Suprapubic skin (tissue), 4 donors: ENCODE measurements around the gene EIF4G3. TPM values are rescaled to one million over a fixed set of nuclear protein-coding genes. Genes with fewer than 3 reads are reported as not detected.

Source experiments
- DNase-seq, 2 donors: peaks; one replicate each; pipeline ENCODE4 v3.0.0-alpha.2; 2019; ENCODE audit warnings: low spot score in 2 of 2
- H3K27ac ChIP-seq: fragments of 200-600 bp; sonication (generic); one replicate; pipeline ENCODE4 v1.5.1; 2019
- H3K27me3 ChIP-seq: fragments of 200-600 bp; sonication (generic); one replicate; pipeline ENCODE4 v1.5.1; 2019
- H3K36me3 ChIP-seq: fragments of 200-600 bp; sonication (generic); one replicate; pipeline ENCODE4 v1.5.1; 2019
- H3K4me1 ChIP-seq: fragments of 200-600 bp; sonication (generic); one replicate; pipeline ENCODE4 v1.5.1; 2019
- H3K4me3 ChIP-seq: fragments of 200-600 bp; sonication (generic); one replicate; pipeline ENCODE4 v1.5.1; 2019; ENCODE audit warnings: mild to moderate bottlenecking
- H3K9me3 ChIP-seq: fragments of 200-600 bp; sonication (generic); one replicate; pipeline ENCODE4 v1.5.1; 2019
- EP300 ChIP-seq: sonication (generic); formaldehyde crosslinking; IDR thresholded peaks from one replicate; pipeline ENCODE4 v1.6.1; 2017; ENCODE audit warnings: antibody characterized with exemption
- POLR2A ChIP-seq, 2 donors: fragments of 450-650 bp; IDR thresholded peaks; one replicate each; pipeline ENCODE4 v1.6.1; 2017; ENCODE audit warnings: antibody characterized with exemption in 2 of 2, mild to moderate bottlenecking in 2 of 2, moderate library complexity in 2 of 2
- POLR2AphosphoS5 ChIP-seq, 3 donors: sonication (generic); formaldehyde crosslinking; IDR thresholded peaks; one replicate each; pipeline ENCODE4 v1.6.1; 2017; ENCODE audit warnings: antibody characterized with exemption in 3 of 3
- WGBS: methylation state at CpG from one replicate; pipeline ENCODE4 v1.1.5; 2018; 5-methylcytosine and 5-hydroxymethylcytosine counted together
- total RNA-seq, 4 donors: library from RNA; depleted of rRNA; stranded (reverse); fragments of >200 nt; gene quantifications; one replicate each; pipeline ENCODE4 v1.1.0, GENCODE V29; 2016
- TF ChIP-seq, protein P1 (sequence below), 2 donors: fragments of 200-600 bp in 1 of 2; fragments of 450-650 bp in 1 of 2; sonication (generic) in 1 of 2; IDR thresholded peaks; one replicate each; pipeline ENCODE4 v1.5.1; 2016 to 2019; ENCODE audit warnings: antibody characterized with exemption in 2 of 2, mild to moderate bottlenecking in 1 of 2, moderate library complexity in 1 of 2

Gene EIF4G3
- total RNA-seq, 4 donors from 2014 or later: 32.9 to 40.6 (median 39.5) TPM

DNA sequence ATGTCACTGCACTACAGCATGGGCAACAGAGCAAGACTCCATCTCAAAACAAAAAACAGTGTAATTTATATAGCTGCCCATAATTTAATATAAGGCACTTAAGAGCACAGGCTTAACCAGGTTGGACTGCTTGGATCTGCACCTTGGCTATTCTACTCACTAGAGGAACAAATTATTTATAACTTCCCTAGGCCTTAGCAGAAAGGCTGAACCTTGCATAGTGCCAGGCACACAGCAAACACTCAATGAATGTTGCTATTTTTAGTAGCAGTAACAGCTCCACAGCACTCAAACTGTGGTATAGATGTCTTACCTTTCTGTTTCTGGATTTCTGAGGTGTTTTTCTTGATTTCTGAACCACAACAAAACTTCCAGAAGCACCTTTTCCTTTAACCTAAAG lies 409.4 kb downstream of the EIF4G3 start:
- no peak overlapping the region for H3K27ac ChIP-seq
- TF ChIP-seq EP300 (no peak), POLR2AphosphoS5 (IDR thresholded peaks at IDR 0.05) (no peak), POLR2A (IDR thresholded peaks at IDR 0.05) (no peak)
- TF ChIP-seq, protein P1, sequence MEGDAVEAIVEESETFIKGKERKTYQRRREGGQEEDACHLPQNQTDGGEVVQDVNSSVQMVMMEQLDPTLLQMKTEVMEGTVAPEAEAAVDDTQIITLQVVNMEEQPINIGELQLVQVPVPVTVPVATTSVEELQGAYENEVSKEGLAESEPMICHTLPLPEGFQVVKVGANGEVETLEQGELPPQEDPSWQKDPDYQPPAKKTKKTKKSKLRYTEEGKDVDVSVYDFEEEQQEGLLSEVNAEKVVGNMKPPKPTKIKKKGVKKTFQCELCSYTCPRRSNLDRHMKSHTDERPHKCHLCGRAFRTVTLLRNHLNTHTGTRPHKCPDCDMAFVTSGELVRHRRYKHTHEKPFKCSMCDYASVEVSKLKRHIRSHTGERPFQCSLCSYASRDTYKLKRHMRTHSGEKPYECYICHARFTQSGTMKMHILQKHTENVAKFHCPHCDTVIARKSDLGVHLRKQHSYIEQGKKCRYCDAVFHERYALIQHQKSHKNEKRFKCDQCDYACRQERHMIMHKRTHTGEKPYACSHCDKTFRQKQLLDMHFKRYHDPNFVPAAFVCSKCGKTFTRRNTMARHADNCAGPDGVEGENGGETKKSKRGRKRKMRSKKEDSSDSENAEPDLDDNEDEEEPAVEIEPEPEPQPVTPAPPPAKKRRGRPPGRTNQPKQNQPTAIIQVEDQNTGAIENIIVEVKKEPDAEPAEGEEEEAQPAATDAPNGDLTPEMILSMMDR (IDR thresholded peaks at IDR 0.05): no peak
- no peaks in the 10 kb centered on the region for H3K4me1 ChIP-seq
- DNase-seq: no peak
- H3K9me3 ChIP-seq: no peaks in the 10 kb centered on the region
- no peaks in the 10 kb centered on the region for H3K27me3 ChIP-seq
- H3K4me3 ChIP-seq: no peak overlapping the region
- H3K36me3 ChIP-seq: peaks cover 100% of the 10 kb centered on the region

GRCh38 chr1:20763417-20763816 lies 413.3 kb downstream of the EIF4G3 start:
- H3K36me3 ChIP-seq: peaks cover 100% of the 10 kb centered on the region
- H3K27ac ChIP-seq: no peak overlapping the region
- H3K27me3 ChIP-seq: no peaks in the 10 kb centered on the region
- H3K9me3 ChIP-seq: no peaks in the 10 kb centered on the region
- TF ChIP-seq EP300 (no peak), POLR2AphosphoS5 (IDR thresholded peaks at IDR 0.05) (no peak), POLR2A (IDR thresholded peaks at IDR 0.05) (no peak)
- TF ChIP-seq, protein P1 (IDR thresholded peaks at IDR 0.05): no peak
- H3K4me3 ChIP-seq: no peak overlapping the region
- DNase-seq: no peak
- 95% methylated on average over 3 of the region's 3 CpGs for WGBS
- H3K4me1 ChIP-seq: no peaks in the 10 kb centered on the region

GRCh38 chr1:20760322-20760721 lies 416.4 kb downstream of the EIF4G3 start:
- WGBS: 94% methylated on average over 6 of the region's 6 CpGs
- Histone ChIP-seq H3K27ac (no peak overlapping the region), H3K4me1 (no peaks in the 10 kb centered on the region), H3K27me3 (no peaks in the 10 kb centered on the region), H3K9me3 (no peaks in the 10 kb centered on the region), H3K36me3 (peaks cover 100% of the 10 kb centered on the region), H3K4me3 (no peak overlapping the region)
- TF ChIP-seq, protein P1 (IDR thresholded peaks at IDR 0.05): no peak
- no peak for TF ChIP-seq POLR2A (IDR thresholded peaks at IDR 0.05)
- no peak for TF ChIP-seq EP300
- DNase-seq: no peak

Other genes with a start within 250 kb of the EIF4G3 start
- 10 to 100 TPM; 40.8 to 64.2 (median 55.3) TPM for gene ECE1, start 113.6 kb upstream of the EIF4G3 start, total RNA-seq